ENCODE measurements around the gene ATP11A.

- TF ChIP-seq CTCF (IDR thresholded peaks at IDR 0.05; ENCODE audit: borderline replicate concordance, extremely low read depth, low read length, poor library complexity, severe bottlenecking) (no peak), EZH2 (IDR thresholded peaks at IDR 0.05; ENCODE audit: borderline replicate concordance, low read depth, low read length, severe bottlenecking) (no peak)
Observed at GRCh38 chr13:112802802-112803195, 113.0 kb downstream of the ATP11A start.

Measured in DND-41 (cell line).